GM21529 (cell line): ENCODE data around the gene CRYGB.
"Not testable (repeated sequence)": the region's sequence is repeated elsewhere in the genome, so short reads cannot be mapped to it uniquely, and the experiment has no call there.

ENCODE experiments used
- ATAC-seq: cut with Tn5 transposase; IDR thresholded peaks from one replicate; pipeline ENCODE4 v1.9.1; 2021; ENCODE audit not compliant: unreplicated experiment

Gene CRYGB

DNA sequence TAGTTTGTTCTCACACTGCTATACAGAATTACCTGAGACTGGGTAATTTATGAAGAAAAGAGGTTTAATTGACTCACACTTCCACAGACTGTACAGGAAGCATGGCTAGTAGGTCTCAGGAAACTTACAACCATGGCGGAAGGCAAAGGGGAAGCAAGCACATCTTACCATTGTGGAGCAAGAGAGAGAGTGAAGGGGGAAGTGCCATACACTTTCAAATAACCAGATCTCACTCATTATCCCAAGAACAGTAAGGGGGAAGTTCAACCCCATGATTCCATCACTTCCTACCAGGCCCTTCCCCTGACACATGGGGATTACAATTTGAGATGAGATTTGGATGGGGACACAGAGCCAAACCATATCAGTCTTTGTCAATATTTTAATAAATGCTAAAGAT lies 5.0 kb upstream of the CRYGB start:
- ATAC-seq, result no peak

DNA sequence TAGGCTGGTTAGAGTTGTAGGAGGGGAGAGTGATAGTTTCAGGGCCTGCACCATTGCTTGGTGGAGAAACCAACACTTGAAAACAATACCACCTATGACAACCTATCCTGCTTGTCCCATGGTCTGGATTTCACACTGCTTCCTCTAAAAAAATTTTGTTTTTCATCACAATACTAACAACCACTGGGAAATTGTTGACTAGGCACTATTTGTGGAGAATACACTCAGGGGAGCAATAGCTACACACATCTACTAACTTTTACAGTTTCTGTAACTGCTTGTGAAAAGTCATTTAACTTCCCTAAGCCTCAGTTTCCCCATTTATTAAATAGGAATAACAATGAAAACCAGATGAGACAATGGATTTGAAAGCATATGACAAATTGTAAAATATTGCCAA lies 4.1 kb upstream of the CRYGB start:
- ATAC-seq, result no peak

- no peak for ATAC-seq
These were observed 2.8 kb upstream of the CRYGB start for GRCh38 chr2:208148803-208149202.

- no peak for ATAC-seq
These were observed 1.8 kb upstream of the CRYGB start for GRCh38 chr2:208147759-208148158.

- no peak for ATAC-seq
These were observed 1.1 kb upstream of the CRYGB start for GRCh38 chr2:208147008-208147407.

DNA sequence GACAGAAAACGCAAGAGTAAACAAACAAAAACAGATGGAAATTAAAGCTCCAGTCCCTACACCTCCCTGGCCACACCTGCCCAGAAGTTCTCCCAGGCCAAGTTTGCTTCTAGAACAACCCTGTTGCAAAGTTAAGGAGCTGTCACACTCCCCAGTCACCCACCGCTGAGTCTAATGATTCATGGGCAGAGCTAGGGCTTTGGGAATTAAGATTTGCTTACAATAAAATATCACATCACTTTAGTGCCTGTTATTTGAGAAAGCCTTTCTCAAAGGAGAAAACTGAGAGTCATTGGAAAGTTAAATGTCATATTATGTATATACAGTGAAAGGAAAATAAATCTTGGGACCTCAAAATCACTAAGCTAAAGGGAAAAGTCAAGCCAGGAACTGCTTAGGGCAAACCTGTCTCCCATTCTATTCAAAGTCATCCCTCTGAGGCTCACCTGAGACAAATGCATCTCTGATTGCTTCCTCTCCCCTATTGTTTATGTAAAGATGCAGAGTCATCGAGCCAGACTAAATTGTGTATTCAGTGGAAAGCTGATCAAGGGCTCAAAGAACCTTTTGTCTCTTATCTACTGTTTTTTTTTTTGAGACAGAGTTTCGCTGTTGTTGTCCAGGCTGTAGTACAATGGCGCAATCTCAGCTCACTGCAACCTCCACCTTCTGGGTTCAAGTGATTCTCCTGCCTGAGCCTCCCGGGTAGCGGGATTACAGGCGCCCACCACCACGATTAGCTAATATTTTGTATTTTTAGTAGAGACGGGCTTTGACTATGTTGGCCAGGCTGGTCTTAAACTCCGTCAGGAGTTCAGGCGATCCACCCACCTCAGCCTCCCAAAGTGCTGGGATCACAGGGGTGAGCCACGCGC lies 2.8 kb downstream of the CRYGB start:
- no peak for ATAC-seq

GRCh38 chr2:208142240-208142924 lies 3.6 kb downstream of the CRYGB start:
- ATAC-seq, result no peak

DNA sequence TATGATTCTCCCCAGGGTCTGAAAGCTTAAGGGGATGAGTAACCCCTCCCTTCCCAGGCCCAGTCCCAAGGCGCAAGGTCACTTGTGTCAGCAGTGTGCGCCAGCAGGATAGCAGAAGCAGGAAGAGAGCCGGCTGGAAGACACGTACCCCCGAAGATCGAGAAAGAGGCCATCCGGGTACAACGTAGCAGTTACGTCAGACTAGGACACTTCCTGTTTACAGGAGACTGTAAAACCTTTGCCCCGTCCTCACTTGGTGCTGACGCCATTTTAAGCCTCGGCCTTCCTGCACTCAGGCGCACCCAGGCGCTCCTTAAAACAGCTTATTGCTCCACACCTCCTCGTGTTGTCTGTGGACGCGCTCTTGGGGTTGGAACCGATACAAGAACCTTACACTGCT lies 6.5 kb downstream of the CRYGB start:
- no peak for ATAC-seq

DNA sequence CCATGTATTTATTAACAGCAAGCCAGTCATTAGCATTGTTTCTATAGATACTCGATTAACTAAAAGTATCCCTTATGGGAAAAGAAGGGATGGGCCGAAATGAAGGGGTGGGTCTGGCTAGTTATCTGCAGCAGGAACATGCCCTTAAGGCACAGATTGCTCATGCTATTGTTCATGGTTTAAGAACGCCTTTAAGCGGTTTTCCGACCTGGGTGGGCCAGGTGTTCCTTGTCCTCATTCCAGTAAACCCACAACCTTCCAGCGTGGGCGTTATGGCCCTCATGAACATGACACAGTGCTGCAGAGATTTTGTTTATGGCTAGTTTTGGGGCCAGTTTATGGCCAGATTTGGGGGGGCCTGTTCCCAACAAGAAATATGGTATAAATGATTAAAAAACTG lies 7.6 kb downstream of the CRYGB start:
- ATAC-seq, result not testable (repeated sequence)

GRCh38 chr2:208136716-208137094 lies 9.3 kb downstream of the CRYGB start:
- ATAC-seq, result no peak

- no peak for ATAC-seq
These were observed 9.9 kb downstream of the CRYGB start for GRCh38 chr2:208135794-208136715.

- peak; percentile 53 for ATAC-seq
These were observed 10.9 kb downstream of the CRYGB start for GRCh38 chr2:208134928-208135586.

- ATAC-seq, result no peak
These were observed 15.2 kb downstream of the CRYGB start for GRCh38 chr2:208130712-208131110.

DNA sequence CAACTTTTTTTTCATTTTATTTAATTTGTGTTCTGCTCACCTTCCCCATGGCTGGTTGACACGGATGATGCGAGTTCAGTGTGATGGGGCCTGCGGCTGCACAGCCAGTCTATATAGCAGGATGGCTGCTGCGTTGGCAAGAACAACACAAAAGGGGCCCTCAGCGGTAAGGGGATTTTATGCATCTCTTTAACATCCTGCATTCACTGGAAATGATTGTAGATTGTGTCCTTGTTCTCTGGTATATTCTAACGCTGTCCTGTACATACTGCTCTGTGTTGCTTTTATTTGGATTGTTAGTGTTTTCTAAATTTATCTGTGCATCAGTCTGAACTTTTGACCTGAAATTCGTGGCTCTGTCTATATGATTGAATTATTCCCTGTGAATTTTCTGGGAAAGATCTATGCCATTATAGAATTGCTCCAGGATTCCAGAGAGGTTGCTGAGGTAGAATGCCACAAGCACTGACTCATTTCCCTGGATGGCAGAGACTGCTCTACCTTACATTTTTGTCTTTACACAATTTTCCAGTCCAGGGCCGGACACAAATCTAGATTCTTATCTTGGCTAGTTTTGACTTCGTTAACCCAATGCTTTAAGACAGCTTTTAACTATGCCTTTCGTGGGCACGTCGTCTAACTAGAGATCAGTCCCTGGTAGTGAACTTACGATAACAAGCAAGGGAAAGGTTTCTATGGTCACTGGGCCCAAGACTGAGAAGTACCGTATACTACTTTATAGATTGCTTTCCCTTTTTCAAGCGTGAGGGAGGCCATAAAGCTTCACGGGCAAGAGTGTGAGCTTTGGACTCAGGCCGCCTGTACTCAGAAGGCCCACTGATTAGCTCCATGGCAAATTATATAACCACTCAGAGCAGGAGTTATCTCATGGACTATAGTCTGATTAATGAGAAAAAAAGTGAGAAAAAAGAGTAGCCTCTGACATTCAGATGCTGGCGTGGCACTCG lies 15.9 kb downstream of the CRYGB start, which contains the start of gene CRYGC:
CRYGC (minus strand) TSS at position 85 of the 968 bp plus-strand sequence; CDS start at position 49, 36 bp downstream.
- no peak for ATAC-seq

GRCh38 chr2:208128136-208128535 lies 17.8 kb downstream of the CRYGB start:
- ATAC-seq, result no peak

- ATAC-seq, result no peak
These were observed 18.9 kb downstream of the CRYGB start for GRCh38 chr2:208127090-208127489.

DNA sequence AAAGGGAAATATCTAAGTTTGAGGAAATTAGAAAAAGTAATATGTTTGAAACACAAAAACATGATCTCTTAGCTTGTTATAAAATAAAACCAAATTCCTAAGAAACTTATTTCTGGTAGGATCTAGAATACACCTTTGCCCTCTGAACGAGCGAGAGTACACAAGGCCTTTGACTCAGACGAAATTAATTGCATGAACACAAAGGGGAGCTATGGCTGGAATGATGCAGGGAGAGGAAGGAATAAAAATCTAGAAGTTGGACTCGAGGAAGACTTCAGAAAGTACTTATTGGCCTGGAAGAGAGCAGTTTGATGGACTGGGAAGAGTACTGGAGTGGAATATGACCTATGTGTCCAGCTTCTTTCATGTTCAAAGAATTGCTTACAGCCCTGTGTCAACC lies 20.7 kb downstream of the CRYGB start:
- ATAC-seq, result no peak

- not testable (repeated sequence) for ATAC-seq
These were observed 21.8 kb downstream of the CRYGB start, which contains the start of gene CRYGD for GRCh38 chr2:208124013-208124715. TSS of gene CRYGD (minus strand) at chr2:208124524. CDS start at chr2:208124473, 51 bp downstream.

DNA sequence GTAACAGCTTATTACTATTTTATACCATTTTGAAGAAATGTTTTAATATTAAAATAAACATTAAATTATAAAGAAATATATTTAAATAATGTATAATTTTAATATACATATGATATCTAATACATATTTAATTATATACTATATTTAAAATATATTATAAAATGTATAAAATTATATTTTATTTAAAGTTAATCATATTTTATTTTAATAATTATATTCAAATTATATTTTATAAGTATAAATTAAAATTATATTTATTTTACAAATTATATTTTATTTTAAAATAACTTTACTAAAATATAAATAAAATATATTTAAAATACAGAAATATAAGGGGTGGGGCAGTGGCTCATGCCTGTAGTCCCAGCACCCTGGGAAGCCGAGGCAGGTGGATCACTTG lies 23.7 kb downstream of the CRYGB start:
- ATAC-seq, result no peak
